HG02840 (cell line): Measurements from ENCODE around the gene CFAP74.

ENCODE experiments used
- ATAC-seq: cut with Tn5 transposase; IDR thresholded peaks from one replicate; pipeline ENCODE4 v1.9.1; 2021; ENCODE audit warnings: mild to moderate bottlenecking, moderate library complexity, moderate number of reproducible peaks; ENCODE audit not compliant: unreplicated experiment, low FRiP score

CFAP74 gene

GRCh38 chr1:2020310-2020655, 16.7 kb upstream of the CFAP74 start:
- ATAC-seq = no peak

DNA sequence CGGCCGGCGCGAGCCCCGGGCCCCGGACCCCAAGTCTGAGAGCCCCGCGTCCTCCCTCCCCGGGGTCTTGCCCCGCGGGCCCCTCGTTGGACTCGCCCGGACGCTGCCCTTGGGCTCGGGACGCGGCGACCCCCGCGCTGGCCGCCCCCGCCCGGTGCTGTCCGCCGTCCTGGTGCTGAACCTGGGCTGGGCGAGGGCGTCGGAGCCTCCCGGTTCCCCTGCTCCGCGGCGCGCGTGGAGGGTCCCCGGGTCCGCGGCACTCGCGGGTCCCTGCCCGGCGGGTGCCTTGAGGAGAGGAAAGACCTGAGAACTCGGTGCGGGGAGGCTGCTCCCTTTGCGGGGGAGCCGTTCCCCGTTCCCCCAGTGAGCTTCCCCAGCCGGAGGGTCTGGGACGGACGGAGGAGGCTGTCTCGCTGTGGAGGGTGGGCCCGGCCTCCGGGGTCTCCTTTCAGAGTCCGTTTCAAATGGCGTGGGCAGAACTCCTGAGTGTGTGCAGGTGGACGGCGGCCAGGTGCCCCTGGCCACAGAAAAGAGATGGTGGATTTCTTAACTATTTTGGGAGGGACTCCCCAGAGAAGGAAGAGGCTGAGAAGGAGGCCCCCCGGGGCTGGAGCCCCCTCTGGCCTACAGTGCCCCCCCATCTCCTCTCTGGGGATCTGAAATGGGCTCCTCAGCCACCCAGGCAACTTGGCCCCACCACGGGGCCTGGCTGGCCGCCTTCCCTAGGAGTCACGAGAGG, 16.2 kb upstream of the CFAP74 start:
- no peak for ATAC-seq

DNA sequence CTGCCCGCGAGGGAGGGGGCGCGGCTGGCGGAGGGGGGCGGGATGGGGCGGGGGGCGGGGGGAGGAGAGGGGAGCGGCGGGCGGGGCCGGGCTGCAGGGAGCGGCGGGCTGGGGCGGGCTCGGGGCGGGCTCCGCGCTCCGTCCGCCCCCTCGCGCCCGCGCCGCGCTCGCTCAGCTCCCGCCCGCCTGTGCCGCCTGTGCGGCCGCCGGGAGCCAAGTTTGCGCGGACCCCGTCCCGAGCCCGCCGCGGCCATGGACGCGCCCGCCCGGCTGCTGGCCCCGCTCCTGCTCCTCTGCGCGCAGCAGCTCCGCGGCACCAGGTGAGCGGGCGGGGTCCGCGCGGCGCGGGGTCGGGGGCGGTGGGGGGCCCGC, 15.6 kb upstream of the CFAP74 start, which contains the start of gene GABRD:
GABRD (plus strand) TSS at position 174 of the 372 bp plus-strand sequence; CDS start at position 253, 79 bp downstream.
- no peak for ATAC-seq

DNA sequence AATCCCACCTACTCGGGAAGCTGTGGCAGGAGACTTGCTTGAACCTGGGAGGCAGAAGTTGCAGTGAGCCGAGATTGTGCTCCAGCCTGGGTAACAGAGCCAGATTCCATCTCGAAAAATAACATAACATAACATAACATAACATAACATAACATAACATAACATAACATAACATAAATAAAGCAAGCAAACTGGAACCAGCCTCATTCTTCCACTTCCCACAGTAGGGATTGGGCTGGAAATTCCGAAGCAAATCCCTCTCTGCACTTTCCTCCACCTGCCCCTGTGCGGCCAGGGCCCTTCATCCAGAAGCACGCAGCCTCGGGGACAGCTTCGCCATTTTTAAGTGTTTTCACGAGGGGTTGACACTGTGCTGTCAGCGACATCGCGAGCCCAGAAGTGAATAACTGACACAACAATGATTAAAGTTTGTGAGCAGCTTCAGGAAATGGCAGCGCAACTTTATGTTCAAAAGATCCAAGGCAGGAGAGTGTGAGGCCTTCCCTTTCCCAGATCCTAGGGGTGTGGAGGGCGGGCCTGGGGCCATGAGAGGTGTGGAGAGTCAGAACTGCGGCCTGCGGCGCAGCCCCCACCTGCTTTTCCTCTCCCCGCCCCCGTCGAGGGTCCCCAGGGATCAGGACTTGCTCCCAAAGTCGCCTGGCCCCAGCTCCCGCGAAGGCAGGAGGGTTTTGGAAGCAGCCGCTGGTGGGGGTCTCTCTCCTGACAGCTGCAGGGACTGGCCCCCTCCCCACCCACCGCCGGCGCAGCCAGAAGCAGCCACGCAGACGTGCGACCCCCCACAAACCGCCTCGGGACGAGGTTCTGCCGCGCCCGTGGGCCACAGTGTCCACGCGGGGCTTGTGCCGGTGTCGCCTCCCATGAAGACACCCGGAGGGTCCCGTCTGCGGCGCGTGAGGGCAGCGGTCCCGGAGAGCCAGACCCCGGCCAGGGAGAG, 14.9 kb upstream of the CFAP74 start:
- no peak for ATAC-seq

DNA sequence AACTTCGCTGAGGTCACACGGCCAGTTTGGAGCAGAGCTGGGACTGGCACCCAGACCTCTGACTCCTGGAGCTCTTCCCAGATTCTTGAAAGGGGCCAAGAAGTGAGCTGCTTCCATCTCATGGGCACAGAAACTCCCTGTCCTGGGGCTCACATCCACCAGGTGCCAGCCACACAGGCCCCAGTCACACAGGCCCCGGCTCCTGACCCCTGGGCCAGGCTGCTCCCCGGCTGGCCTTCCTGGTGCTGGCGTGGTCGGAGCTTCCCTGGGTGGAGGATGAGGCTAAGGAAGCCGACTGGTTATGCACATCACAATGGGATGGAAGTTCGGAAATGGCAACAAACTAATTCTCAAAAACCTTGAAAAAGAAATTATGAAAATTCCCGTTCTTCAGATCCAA, 12.5 kb upstream of the CFAP74 start:
- ATAC-seq = no peak

GRCh38 chr1:2014741-2015735, 11.5 kb upstream of the CFAP74 start:
- ATAC-seq = no peak

DNA sequence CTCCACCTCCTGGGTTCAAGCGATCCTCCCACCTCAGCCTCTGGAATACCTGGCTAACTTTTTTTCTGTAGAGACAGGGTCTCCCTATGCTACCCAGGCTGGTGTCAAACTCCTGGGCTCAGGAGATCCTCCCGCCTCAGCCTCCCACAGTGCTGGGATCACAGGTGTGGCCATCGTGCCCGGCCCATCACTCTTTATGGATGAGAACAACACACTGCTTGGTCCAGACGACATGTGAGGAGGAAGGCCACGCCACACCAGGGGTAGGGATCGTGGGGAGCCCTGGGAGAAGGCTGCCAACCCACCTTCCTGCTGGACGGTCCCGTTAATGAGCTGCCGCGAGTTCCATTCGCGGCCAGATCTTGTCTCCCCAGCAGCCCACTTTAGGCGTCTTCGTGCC, 10.6 kb upstream of the CFAP74 start:
- no peak for ATAC-seq

DNA sequence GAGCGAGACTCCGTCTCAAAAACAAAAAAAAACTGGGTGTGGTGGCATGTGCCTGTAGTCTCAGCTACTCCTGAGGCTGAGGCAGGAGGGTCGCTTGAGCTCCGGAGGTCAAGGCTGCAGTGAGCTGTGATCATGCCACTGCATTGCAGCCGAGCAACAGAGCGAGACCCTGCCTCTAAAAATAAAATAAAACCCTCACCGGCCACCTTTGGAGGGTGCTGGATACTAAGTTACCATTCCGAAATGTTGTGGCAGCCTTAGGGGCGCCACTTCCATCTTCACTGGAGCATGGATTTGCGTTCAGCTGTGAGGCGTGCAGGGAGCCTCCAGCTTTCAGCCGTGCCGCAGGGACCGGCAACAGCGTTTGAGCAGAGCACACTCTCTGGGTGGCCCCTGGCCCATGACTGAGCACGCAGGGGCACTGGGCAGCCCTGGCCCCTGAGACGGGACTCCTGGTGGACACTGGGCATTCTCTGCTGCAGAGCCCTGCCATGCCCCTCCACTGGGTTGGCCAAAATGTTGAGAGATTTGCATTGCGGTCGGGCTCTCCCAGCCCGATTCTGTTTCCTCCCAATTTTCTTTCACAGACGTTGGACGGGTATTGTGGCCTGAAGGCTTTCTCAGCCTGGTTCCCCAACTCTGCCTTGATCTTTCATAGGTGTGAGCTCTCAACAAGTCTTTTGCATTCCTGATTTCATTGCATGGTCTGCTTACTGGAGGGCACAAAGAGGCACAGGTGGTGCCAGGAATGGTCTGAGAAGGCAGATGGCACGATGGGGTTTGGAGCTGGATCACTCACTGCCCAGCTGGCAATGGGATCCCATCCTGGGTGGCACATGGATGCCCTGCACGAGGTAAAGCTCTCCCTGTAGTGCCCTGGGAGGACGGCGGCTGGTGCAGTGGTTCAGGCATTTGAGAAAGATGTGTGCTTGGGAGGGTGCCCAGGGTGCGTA, 5.8 kb upstream of the CFAP74 start:
- no peak for ATAC-seq

- no peak for ATAC-seq
Observed at GRCh38 chr1:2004856-2005255, 1.3 kb upstream of the CFAP74 start.

GRCh38 chr1:2001773-2002411, 1.7 kb downstream of the CFAP74 start:
- ATAC-seq = no peak

DNA sequence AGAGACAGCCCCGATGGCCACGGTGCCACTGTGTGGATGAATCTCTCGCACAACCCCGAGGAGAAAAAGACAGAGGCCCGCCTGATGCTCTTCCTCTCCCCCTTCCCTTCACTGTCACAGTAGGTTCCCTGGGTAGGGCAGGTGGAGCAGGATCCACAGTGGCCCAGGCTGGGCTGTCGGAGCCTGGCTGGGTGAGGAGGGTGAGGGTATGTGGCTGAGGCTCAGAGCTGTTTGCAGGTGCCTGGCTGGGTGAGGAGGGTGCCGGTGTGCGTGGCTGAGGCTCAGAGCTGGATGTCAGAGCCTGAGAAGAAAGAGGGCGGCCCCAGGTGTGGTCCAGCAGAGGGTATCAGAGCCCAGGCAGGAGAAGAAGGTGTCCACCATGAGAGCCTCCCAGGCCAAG, 2.7 kb downstream of the CFAP74 start:
- ATAC-seq = no peak

DNA sequence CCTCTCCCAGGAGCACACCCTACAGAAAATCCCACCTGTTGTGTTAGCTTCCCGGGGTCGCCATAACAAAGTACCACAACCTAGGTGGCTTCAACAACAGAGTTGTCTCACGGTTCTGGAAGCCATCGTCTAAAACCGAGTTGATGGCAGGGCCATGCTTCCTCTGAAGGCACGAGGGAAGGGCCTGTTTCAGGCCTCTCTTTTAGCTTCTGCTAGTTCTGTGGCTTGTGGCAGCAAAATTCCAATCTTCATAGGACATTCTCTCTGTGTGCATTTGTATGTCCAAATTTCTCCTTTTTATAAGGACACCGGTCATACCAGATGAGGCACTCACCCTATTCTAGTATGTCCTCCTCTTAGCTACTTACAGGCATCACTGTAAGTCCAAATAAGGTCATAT, 3.2 kb downstream of the CFAP74 start:
- ATAC-seq = no peak

GRCh38 chr1:1997576-1997975, 6.0 kb downstream of the CFAP74 start:
- no peak for ATAC-seq

- no peak for ATAC-seq
Observed at GRCh38 chr1:1996207-1996651, 7.4 kb downstream of the CFAP74 start.

GRCh38 chr1:1994536-1994935, 9.1 kb downstream of the CFAP74 start:
- ATAC-seq = no peak

DNA sequence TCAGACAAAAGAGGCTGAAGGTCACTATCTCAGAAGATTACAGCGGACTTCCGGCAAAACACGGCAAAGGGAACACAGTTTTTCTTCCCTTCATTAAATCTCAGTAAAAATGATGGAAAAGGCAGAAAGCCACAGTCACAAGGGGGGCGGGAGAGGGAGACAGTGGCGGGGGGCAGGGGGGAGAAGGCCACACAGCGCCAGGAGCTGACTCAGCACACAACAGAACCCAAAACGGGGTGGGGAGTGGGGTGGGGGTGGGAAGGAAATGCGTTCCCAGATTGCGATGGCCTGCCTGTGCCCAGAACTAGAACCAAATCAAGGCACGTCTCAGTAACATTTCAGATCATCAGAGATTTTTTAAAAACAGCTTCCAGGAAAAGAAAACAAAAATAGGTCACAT, 13.4 kb downstream of the CFAP74 start:
- ATAC-seq = no peak

DNA sequence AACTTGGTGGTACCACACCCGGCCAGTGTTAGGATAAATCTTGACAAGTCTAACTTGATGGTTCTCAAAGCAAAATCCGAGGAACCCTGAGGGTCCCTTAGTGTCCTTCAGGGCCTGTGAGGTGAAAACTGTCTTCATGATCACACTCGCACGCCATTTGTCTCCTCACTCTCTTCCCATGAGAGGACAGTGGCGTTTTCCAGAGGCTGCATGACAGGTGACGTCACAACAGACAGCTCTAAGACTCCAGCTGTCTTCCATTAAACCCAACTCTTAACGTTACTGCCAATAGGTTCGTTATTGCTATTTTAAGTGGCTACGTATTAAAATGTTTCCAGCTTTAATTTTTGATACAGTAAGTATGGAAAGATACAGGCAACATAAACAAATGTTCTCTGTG, 13.8 kb downstream of the CFAP74 start:
- no peak for ATAC-seq

GRCh38 chr1:1989102-1989542, 14.5 kb downstream of the CFAP74 start:
- ATAC-seq = no peak
